IMR-90 (cell line): ENCODE results near the gene SIT1. TPM values are rescaled to one million over a fixed set of nuclear protein-coding genes. Genes with fewer than 3 reads are reported as not detected.

Source experiments
- ATAC-seq: fragments of 200-7000 bp; cut with Tn5 transposase; 2 replicates; pipeline ENCODE4 v1.9.1; 2020; ENCODE audit warnings: low read depth, mild to moderate bottlenecking, moderate library complexity
- BruUV-seq: library from RNA; stranded (reverse); fragments of 400-500 nt; replicated peaks from 2 replicates; lab custom pipeline; 2021; lab: Mats Ljungman, UMichigan
- CTCF ChIA-PET: fragments of 300-600 bp; formaldehyde crosslinking; extraction: SDS; loops from one replicate; lab custom pipeline; 2021; ENCODE audit warnings: antibody characterized with exemption; lab: Yijun Ruan, JAX
- POLR2A ChIA-PET: fragments of 300-600 bp; sonication (Branson Sonifier 250); formaldehyde crosslinking; loops from one replicate; lab custom pipeline; 2022; ENCODE audit warnings: antibody characterized with exemption; ENCODE audit not compliant: unreplicated experiment; lab: Charles Lee
- DNase-seq: peaks from one replicate; pipeline ENCODE4 v3.0.0; 2013
- H2AFZ ChIP-seq: replicated peaks from 2 replicates; pipeline ENCODE3; 2013; ENCODE audit warnings: low read length, mild to moderate bottlenecking; ENCODE audit not compliant: poor library complexity
- H2AK5ac ChIP-seq: 2 replicates; pipeline ENCODE4 v1.6.1; 2013; ENCODE audit warnings: low read depth, low read length, inconsistent platforms
- H2AK9ac ChIP-seq: replicated peaks from 2 replicates; pipeline ENCODE3; 2013; ENCODE audit warnings: mild to moderate bottlenecking, low read depth, low read length, moderate library complexity; ENCODE audit not compliant: poor library complexity
- H2BK120ac ChIP-seq: 2 replicates; pipeline ENCODE4 v1.6.1; 2013; ENCODE audit warnings: low read depth, low read length, inconsistent platforms
- H2BK15ac ChIP-seq: 3 replicates; pipeline ENCODE4 v1.6.1; 2013; ENCODE audit warnings: low read depth, low read length, inconsistent platforms
- H2BK20ac ChIP-seq: 2 replicates; pipeline ENCODE4 v1.6.1; 2013; ENCODE audit warnings: low read depth, mild to moderate bottlenecking, inconsistent platforms, low read length, moderate library complexity
- H2BK5ac ChIP-seq: 2 replicates; pipeline ENCODE4 v1.6.1; 2013; ENCODE audit warnings: mild to moderate bottlenecking, low read depth, low read length, inconsistent platforms; ENCODE audit not compliant: poor library complexity, severe bottlenecking
- H3K14ac ChIP-seq: replicated peaks from 2 replicates; pipeline ENCODE4 v1.6.1; 2013; ENCODE audit warnings: low read depth, low read length, inconsistent platforms
- H3K18ac ChIP-seq: 2 replicates; pipeline ENCODE4 v1.6.1; 2013; ENCODE audit warnings: low read depth, low read length, control low read depth
- H3K23ac ChIP-seq: 2 replicates; pipeline ENCODE4 v1.6.1; 2013; ENCODE audit warnings: low read depth, low read length, inconsistent platforms
- H3K27ac ChIP-seq: 2 replicates; pipeline ENCODE4 v1.5.1; 2013; ENCODE audit warnings: mild to moderate bottlenecking, control low read depth, low read length; ENCODE audit not compliant: insufficient read depth
- H3K27me3 ChIP-seq: 2 replicates; pipeline ENCODE4 v1.6.1; 2013; ENCODE audit warnings: low read length; ENCODE audit not compliant: control insufficient read depth, insufficient read depth
- H3K36me3 ChIP-seq: 2 replicates; pipeline ENCODE4 v1.6.1; 2013; ENCODE audit warnings: low read length, mixed read lengths; ENCODE audit not compliant: control insufficient read depth, insufficient read depth
- H3K4ac ChIP-seq: 2 replicates; pipeline ENCODE4 v1.6.1; 2013; ENCODE audit warnings: low read depth, low read length, inconsistent platforms
- H3K4me1 ChIP-seq: 2 replicates; pipeline ENCODE4 v1.6.1; 2013; ENCODE audit warnings: low read length, mixed read lengths; ENCODE audit not compliant: control insufficient read depth, insufficient read depth
- H3K4me2 ChIP-seq: 2 replicates; pipeline ENCODE4 v1.6.1; 2013; ENCODE audit warnings: low read depth, mild to moderate bottlenecking, control low read depth, low read length, moderate library complexity
- H3K4me3 ChIP-seq: 2 replicates; pipeline ENCODE4 v1.5.1; 2013; ENCODE audit warnings: low read depth, mild to moderate bottlenecking, control low read depth, low read length, moderate library complexity; ENCODE audit not compliant: insufficient read depth
- H3K56ac ChIP-seq: 2 replicates; pipeline ENCODE4 v1.6.1; 2013; ENCODE audit warnings: low read length, inconsistent platforms; ENCODE audit not compliant: insufficient read depth; ENCODE audit errors: extremely low read depth
- H3K79me1 ChIP-seq, 2 experiments: 2 replicates each; pipeline ENCODE4 v1.6.1; 2013; ENCODE audit warnings: low read length in 2 of 2, inconsistent platforms in 1 of 2, low read depth in 1 of 2
- H3K9ac ChIP-seq: 2 replicates; pipeline ENCODE4 v1.6.1; 2013; ENCODE audit warnings: low read depth, low read length, control low read depth
- H3K9me1 ChIP-seq: 2 replicates; pipeline ENCODE4 v1.6.1; 2013; ENCODE audit warnings: low read length, inconsistent platforms; ENCODE audit not compliant: insufficient read depth
- H3K9me3 ChIP-seq: 2 replicates; pipeline ENCODE4 v1.6.1; 2013; ENCODE audit warnings: low read length; ENCODE audit not compliant: control insufficient read depth, insufficient read depth
- H4K20me1 ChIP-seq: 2 replicates; pipeline ENCODE4 v1.6.1; 2013; ENCODE audit warnings: low read length, inconsistent platforms; ENCODE audit not compliant: insufficient read depth
- H4K5ac ChIP-seq: 2 replicates; pipeline ENCODE4 v1.6.1; 2013; ENCODE audit warnings: mild to moderate bottlenecking, low read depth, low read length, control low read depth
- H4K8ac ChIP-seq, 2 experiments: 2 replicates each; pipeline ENCODE4 v1.6.1; 2013; ENCODE audit warnings: low read depth in 2 of 2, low read length in 2 of 2, control low read depth in 1 of 2, inconsistent platforms in 1 of 2
- H4K91ac ChIP-seq: 2 replicates; pipeline ENCODE4 v1.6.1; 2013; ENCODE audit warnings: low read depth, low read length, inconsistent platforms; ENCODE audit not compliant: insufficient read depth
- CEBPB ChIP-seq: IDR thresholded peaks from 2 replicates; pipeline ENCODE4 v1.6.1; 2012; ENCODE audit warnings: low read depth, low read length, improper control_type of control experiment
- CHD1 ChIP-seq: IDR thresholded peaks from 2 replicates; pipeline ENCODE4 v1.6.1; 2012; ENCODE audit warnings: low read depth, low read length, improper control_type of control experiment
- MAFK ChIP-seq: IDR thresholded peaks from 2 replicates; pipeline ENCODE4 v1.6.1; 2012; ENCODE audit warnings: low read depth, low read length, improper control_type of control experiment
- MXI1 ChIP-seq: IDR thresholded peaks from 2 replicates; pipeline ENCODE4 v1.6.1; 2012; ENCODE audit warnings: low read depth, mild to moderate bottlenecking, low read length, moderate library complexity, borderline replicate concordance
- NFE2L2 ChIP-seq: fragments of 150-350 bp; IDR thresholded peaks from 2 replicates; pipeline ENCODE4 v1.6.1; 2016; ENCODE audit warnings: low read depth, mild to moderate bottlenecking, low read length
- POLR2A ChIP-seq: IDR thresholded peaks from 2 replicates; pipeline ENCODE4 v1.6.1; 2012; ENCODE audit warnings: mild to moderate bottlenecking, low read depth, low read length
- RAD21 ChIP-seq: IDR thresholded peaks from 2 replicates; pipeline ENCODE4 v1.6.1; 2012; ENCODE audit warnings: low read length, improper control_type of control experiment
- RFX5 ChIP-seq: IDR thresholded peaks from 2 replicates; pipeline ENCODE4 v1.8.0; 2012; ENCODE audit warnings: low read depth, mild to moderate bottlenecking, low read length, moderate library complexity
- USF2 ChIP-seq: fragments of 150-350 bp; IDR thresholded peaks from 2 replicates; pipeline ENCODE4 v1.6.1; 2017; ENCODE audit warnings: mild to moderate bottlenecking, antibody characterized with exemption, low read length, low read depth
- WGBS, 2 experiments: methylation state at CpG; one replicate each; pipeline versions ENCODE4 v1.1.5 to v1.1.7; 2013; ENCODE audit warnings: missing lambda C conversion rate in 2 of 2; ENCODE audit not compliant: insufficient read length in 1 of 2; ENCODE audit errors: extremely low coverage in 2 of 2; 5-methylcytosine and 5-hydroxymethylcytosine counted together
- dilution Hi-C: fragments of 300-500 bp; cut with HindIII; formaldehyde crosslinking; loops from one replicate; pipeline ENCODE4 v1.14.3; 2018; ENCODE audit warnings: low sequenced_read_pairs; ENCODE audit not compliant: unreplicated experiment
- in situ Hi-C: fragments of 300-500 bp; cut with MboI; formaldehyde crosslinking; loops from 3 replicates; pipeline ENCODE4 v1.14.3; 2019; ENCODE audit warnings: low sequenced_read_pairs, inconsistent platforms, mixed read lengths
- intact Hi-C: fragments of 100-400 bp; cut with micrococcal nuclease; formaldehyde crosslinking; loops from 2 replicates; pipeline ENCODE4 v1.10.0; 2022
- polyA plus RNA-seq, 3 experiments: library from polyadenylated mRNA; depleted of rRNA; stranded (reverse); fragments of >200 nt; gene quantifications; 2 replicates each; pipeline ENCODE4 v1.2.3, GENCODE V29; 2012; ENCODE audit warnings: low replicate concordance in 1 of 3
- total RNA-seq: library from RNA; depleted of rRNA; stranded (reverse); fragments of >200 nt; gene quantifications from 2 replicates; pipeline ENCODE4 v1.2.3, GENCODE V29; 2012
- TF ChIP-seq, protein P1 (sequence below): fragments of 150-350 bp; IDR thresholded peaks from 2 replicates; pipeline ENCODE4 v1.6.1; 2016; ENCODE audit warnings: low read depth, mild to moderate bottlenecking, low read length, moderate library complexity, borderline replicate concordance

Gene SIT1
- total and polyA plus RNA-seq, 2 of the 4 experiments (the other 2 are of a cell fraction) = not detected

GRCh38 chr9:35687972-35688557, 37.3 kb upstream of the SIT1 start:
- Histone ChIP-seq H4K91ac (peak overlapping the region; percentile 3; the same call in 1 of the 2 replicates), H3K14ac (peak overlapping the region; percentile 100), H3K4me3 (peak overlapping the region; percentile 83), H2AK5ac (peak overlapping the region; percentile 5), H3K9me1 (peaks cover 26% of the 10 kb centered on the region), H2BK120ac (peak overlapping the region; percentile 21; the same call in 1 of the 2 replicates), H3K4me1 (peaks cover 37% of the 10 kb centered on the region), H4K5ac (peak overlapping the region; percentile 18; the same call in 1 of the 2 replicates), H3K27me3 (no peaks in the 10 kb centered on the region), H3K9me3 (no peaks in the 10 kb centered on the region), H3K27ac (peak overlapping the region; percentile 90), H3K4me2 (peak overlapping the region; percentile 97), H3K36me3 (peaks cover 50% of the 10 kb centered on the region), H4K8ac (peak overlapping the region in 1 of 2 experiments; percentile 69; a peak in 2 of 4 replicates), H2AK9ac (peak overlapping the region; percentile 85), H2BK15ac (no peak overlapping the region; the same call in 2 of the 3 replicates), H3K23ac (peak overlapping the region; percentile 92), H3K4ac (peak overlapping the region; percentile 96), H3K9ac (peak overlapping the region; percentile 98), H4K20me1 (peaks cover 67% of the 10 kb centered on the region), H3K56ac (peak overlapping the region; percentile 91), H2BK20ac (peak overlapping the region; percentile 20; the same call in 1 of the 2 replicates), H3K79me1 (peaks cover 13 to 77% of the 10 kb centered on the region in 2 experiments), H2AFZ (peak overlapping the region; percentile 24), H3K18ac (peak overlapping the region; percentile 65), H2BK5ac (peak overlapping the region; percentile 98)
- no TSS peak for BruUV-seq
- POLR2A ChIA-PET = interaction anchor here (0.5 to 3.8 kb wide), 8 partner anchors 9 to 323 kb away, joined by 4 to 14 read pairs (median 6); partner anchors contain the start of genes CCDC107, RMRP and RUSC2
- ATAC-seq (no peak), DNase-seq (no peak)
- TF ChIP-seq RFX5 (no peak), NFE2L2 (no peak), POLR2A (no peak), USF2 (no peak), MXI1 (no peak), CEBPB (no peak), RAD21 (no peak), CHD1 (no peak), MAFK (no peak)
- TF ChIP-seq, protein P1, sequence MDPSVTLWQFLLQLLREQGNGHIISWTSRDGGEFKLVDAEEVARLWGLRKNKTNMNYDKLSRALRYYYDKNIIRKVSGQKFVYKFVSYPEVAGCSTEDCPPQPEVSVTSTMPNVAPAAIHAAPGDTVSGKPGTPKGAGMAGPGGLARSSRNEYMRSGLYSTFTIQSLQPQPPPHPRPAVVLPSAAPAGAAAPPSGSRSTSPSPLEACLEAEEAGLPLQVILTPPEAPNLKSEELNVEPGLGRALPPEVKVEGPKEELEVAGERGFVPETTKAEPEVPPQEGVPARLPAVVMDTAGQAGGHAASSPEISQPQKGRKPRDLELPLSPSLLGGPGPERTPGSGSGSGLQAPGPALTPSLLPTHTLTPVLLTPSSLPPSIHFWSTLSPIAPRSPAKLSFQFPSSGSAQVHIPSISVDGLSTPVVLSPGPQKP = no peak
- intact Hi-C loops = loop anchor here (10.0 kb wide), 1 partner anchor 83 kb away; the partner anchor contains the start of gene TESK1
- in situ Hi-C loops = no loop called here
- CTCF ChIA-PET = interaction anchor here (0.6 to 1.2 kb wide), 2 partner anchors 8 to 76 kb away, joined by 3 to 7 read pairs; no protein-coding TSS in a partner anchor
- dilution Hi-C loops = no loop called here
- no CpG with 5 or more reads among the region's 2 CpGs for WGBS, 2 experiments
